Bronchus fibroblast of lung (primary cell): ENCODE measurements around the gene RMC1. TPM values are rescaled to one million over a fixed set of nuclear protein-coding genes. Genes with fewer than 3 reads are reported as not detected.

Experiments
- total RNA-seq: library from RNA; depleted of rRNA; stranded (reverse); fragments of >200 nt; gene quantifications from 2 replicates; pipeline ENCODE4 v1.2.3, GENCODE V29; 2015

Gene RMC1
- total RNA-seq: 20.2 and 21.6 TPM in 2 replicates

GRCh38 chr18:23503038-23503962, at the start of gene RMC1:
TSS of gene RMC1 (plus strand) at chr18:23503511. CDS start at chr18:23503619, 108 bp downstream.

Other genes starting within 250 kb of the RMC1 start
- gene RIOK3, start 50.2 kb upstream of the RMC1 start, total RNA-seq: 21.7 and 26.1 TPM in 2 replicates
- gene NPC1, start 83.0 kb downstream of the RMC1 start, total RNA-seq: 18.7 and 22.7 TPM in 2 replicates
- 0.67 and 0.89 TPM in 2 replicates for gene ANKRD29, start 159.4 kb downstream of the RMC1 start, total RNA-seq
- 1.2 and 1.3 TPM in 2 replicates for gene LAMA3, start 185.9 kb downstream of the RMC1 start, total RNA-seq